ENCODE measurements around the gene SIGLEC8. TPM values are rescaled to one million over a fixed set of nuclear protein-coding genes. Genes with fewer than 3 reads are reported as not detected.

The SIGLEC8 gene
- total RNA-seq, 3 donors from 2014 or later, result 0.46 to 2.0 (median 1.5) TPM

- ATAC-seq (no peak), DNase-seq (no peak)
- Histone ChIP-seq H3K9me3 (no peaks in the 10 kb centered on the region), H3K36me3 (ENCODE audit: low read depth) (no peaks in the 10 kb centered on the region), H3K4me1 (ENCODE audit: low read depth) (no peaks in the 10 kb centered on the region), H3K4me3 (no peak overlapping the region)
- intact Hi-C loops (cut with DNase I, micrococcal nuclease), result no loop called here
- TF ChIP-seq CTCF (IDR thresholded peaks at IDR 0.05), result no peak
These were observed 32.4 kb upstream of the SIGLEC8 start for GRCh38 chr19:51490676-51491075.

- no peak for ATAC-seq
- H3K36me3 ChIP-seq (ENCODE audit: low read depth), result no peaks in the 10 kb centered on the region
- DNase-seq, result no peak
- intact Hi-C loops (cut with DNase I, micrococcal nuclease), result no loop called here
- no peaks in the 10 kb centered on the region for H3K9me3 ChIP-seq
- H3K4me1 ChIP-seq (ENCODE audit: low read depth), result no peaks in the 10 kb centered on the region
- no peak for TF ChIP-seq CTCF (IDR thresholded peaks at IDR 0.05)
- no peak overlapping the region for H3K4me3 ChIP-seq
These were observed 30.9 kb upstream of the SIGLEC8 start for GRCh38 chr19:51489113-51489512.

- Histone ChIP-seq H3K4me1 (ENCODE audit: low read depth) (no peaks in the 10 kb centered on the region), H3K9me3 (no peaks in the 10 kb centered on the region), H3K36me3 (ENCODE audit: low read depth) (no peaks in the 10 kb centered on the region), H3K4me3 (no peak overlapping the region)
- DNase-seq (no peak), ATAC-seq (no peak)
- TF ChIP-seq CTCF (IDR thresholded peaks at IDR 0.05), result no peak
- intact Hi-C loops (cut with DNase I, micrococcal nuclease), result no loop called here
These were observed 30.2 kb upstream of the SIGLEC8 start for GRCh38 chr19:51488491-51488890.

- Histone ChIP-seq H3K9me3 (no peaks in the 10 kb centered on the region), H3K4me1 (ENCODE audit: low read depth) (no peaks in the 10 kb centered on the region), H3K36me3 (ENCODE audit: low read depth) (no peaks in the 10 kb centered on the region), H3K4me3 (no peak overlapping the region)
- DNase-seq (no peak), ATAC-seq (no peak)
- TF ChIP-seq CTCF (IDR thresholded peaks at IDR 0.05), result no peak
- intact Hi-C loops (cut with DNase I, micrococcal nuclease), result no loop called here
These were observed 27.9 kb upstream of the SIGLEC8 start for GRCh38 chr19:51485960-51486660.

- H3K4me3 ChIP-seq, result no peak overlapping the region
- no peak for TF ChIP-seq CTCF (IDR thresholded peaks at IDR 0.05)
- DNase-seq, result no peak
- no peaks in the 10 kb centered on the region for H3K4me1 ChIP-seq (ENCODE audit: low read depth)
- H3K9me3 ChIP-seq, result no peaks in the 10 kb centered on the region
- intact Hi-C loops (cut with DNase I, micrococcal nuclease), result no loop called here
- ATAC-seq, result no peak
- no peaks in the 10 kb centered on the region for H3K36me3 ChIP-seq (ENCODE audit: low read depth)
These were observed 22.3 kb upstream of the SIGLEC8 start for GRCh38 chr19:51480590-51480989.
